ENCODE measurements around the gene RAB24. TPM values are rescaled to one million over a fixed set of nuclear protein-coding genes. Genes with fewer than 3 reads are reported as not detected.

RAB24 gene
- polyA plus RNA-seq, 1 experiment = 54.7 TPM

- Histone ChIP-seq H3K4me3 (ENCODE audit: low read depth, low read length) (no peak overlapping the region), H3K27me3 (ENCODE audit: control insufficient read depth, insufficient read depth, low read length) (no peaks in the 10 kb centered on the region), H3K36me3 (ENCODE audit: control insufficient read depth, insufficient read depth, low read length) (peaks cover 6% of the 10 kb centered on the region)
- CTCF ChIA-PET = interaction anchor here (1.1 kb wide), 1 partner anchor 25 kb away, joined by 3 read pairs; no protein-coding TSS in a partner anchor
- no peak for DNase-seq (ENCODE audit: low read depth)
- POLR2A ChIA-PET = no interaction called here
- TF ChIP-seq CTCF (IDR thresholded peaks at IDR 0.05; ENCODE audit: insufficient read depth, low read depth, low read length) = no peak
Measured at GRCh38 chr5:177276886-177277285, 26.6 kb downstream of the RAB24 start.

GRCh38 chr5:177275883-177276282, 27.6 kb downstream of the RAB24 start:
- CTCF ChIA-PET = interaction anchor here (0.7 to 0.8 kb wide), 2 partner anchors 11 to 43 kb away, joined by 3 to 4 read pairs; no protein-coding TSS in a partner anchor
- DNase-seq (ENCODE audit: low read depth) = no peak
- TF ChIP-seq CTCF (IDR thresholded peaks at IDR 0.05; ENCODE audit: insufficient read depth, low read depth, low read length) = no peak
- Histone ChIP-seq H3K27me3 (ENCODE audit: control insufficient read depth, insufficient read depth, low read length) (no peaks in the 10 kb centered on the region), H3K36me3 (ENCODE audit: control insufficient read depth, insufficient read depth, low read length) (peaks cover 6% of the 10 kb centered on the region), H3K4me3 (ENCODE audit: low read depth, low read length) (no peak overlapping the region)
- POLR2A ChIA-PET = interaction anchor here (0.7 kb wide), 1 partner anchor 151 kb away, joined by 13 read pairs; the partner anchor contains the start of gene GRK6

GRCh38 chr5:177271113-177271512, 32.4 kb downstream of the RAB24 start:
- DNase-seq (ENCODE audit: low read depth) = no peak
- H3K27me3 ChIP-seq (ENCODE audit: control insufficient read depth, insufficient read depth, low read length) = no peaks in the 10 kb centered on the region
- ChIA-PET CTCF (interaction anchor here (0.8 to 2.7 kb wide), 4 partner anchors 13 to 158 kb away, joined by 3 to 18 read pairs (median 5); no protein-coding TSS in a partner anchor), POLR2A (no interaction called here)
- no peak overlapping the region for H3K4me3 ChIP-seq (ENCODE audit: low read depth, low read length)
- TF ChIP-seq CTCF (IDR thresholded peaks at IDR 0.05; ENCODE audit: insufficient read depth, low read depth, low read length) = no peak
- H3K36me3 ChIP-seq (ENCODE audit: control insufficient read depth, insufficient read depth, low read length) = peaks cover 5% of the 10 kb centered on the region

GRCh38 chr5:177270653-177271052, 32.9 kb downstream of the RAB24 start:
- Histone ChIP-seq H3K4me3 (ENCODE audit: low read depth, low read length) (no peak overlapping the region), H3K27me3 (ENCODE audit: control insufficient read depth, insufficient read depth, low read length) (no peaks in the 10 kb centered on the region), H3K36me3 (ENCODE audit: control insufficient read depth, insufficient read depth, low read length) (peaks cover 7% of the 10 kb centered on the region)
- ChIA-PET CTCF (interaction anchor here (0.8 to 2.7 kb wide), 4 partner anchors 14 to 158 kb away, joined by 3 to 18 read pairs (median 5); no protein-coding TSS in a partner anchor), POLR2A (no interaction called here)
- TF ChIP-seq CTCF (IDR thresholded peaks at IDR 0.05; ENCODE audit: insufficient read depth, low read depth, low read length) = no peak
- no peak for DNase-seq (ENCODE audit: low read depth)

- TF ChIP-seq CTCF (IDR thresholded peaks at IDR 0.05; ENCODE audit: insufficient read depth, low read depth, low read length) = no peak
- DNase-seq (ENCODE audit: low read depth) = no peak
- ChIA-PET CTCF (interaction anchor here (0.7 to 2.7 kb wide), 4 partner anchors 14 to 198 kb away, joined by 3 to 18 read pairs (median 5); no protein-coding TSS in a partner anchor), POLR2A (no interaction called here)
- Histone ChIP-seq H3K36me3 (ENCODE audit: control insufficient read depth, insufficient read depth, low read length) (peaks cover 10% of the 10 kb centered on the region), H3K4me3 (ENCODE audit: low read depth, low read length) (no peak overlapping the region), H3K27me3 (ENCODE audit: control insufficient read depth, insufficient read depth, low read length) (no peaks in the 10 kb centered on the region)
Measured at GRCh38 chr5:177269976-177270375, 33.5 kb downstream of the RAB24 start.
